Measurements from ENCODE around the gene FLRT3.

GRCh38 chr20:14282140-14282539 lies 55.3 kb downstream of the FLRT3 start:
- TF ChIP-seq CTCF (conservative IDR thresholded peaks at IDR 0.05; ENCODE audit: low read depth, low read length) (no peak), EZH2 (IDR thresholded peaks at IDR 0.05; ENCODE audit: low read length, unreplicated experiment) (no peak), EZH2phosphoT487 (IDR thresholded peaks at IDR 0.05; ENCODE audit: borderline replicate concordance, low read length) (no peak)
